ENCODE measurements around the gene CFL2. TPM values are rescaled to one million over a fixed set of nuclear protein-coding genes. Genes with fewer than 3 reads are reported as not detected.

The CFL2 gene
- total RNA-seq, 4 donors from 2014 or later: 35.3 to 69.4 (median 67.4) TPM

GRCh38 chr14:34684578-34684977, 29.8 kb downstream of the CFL2 start:
- no peak for ATAC-seq (ENCODE audit: low FRiP score)
- no peak for TF ChIP-seq CTCF (IDR thresholded peaks at IDR 0.05)
- DNase-seq (ENCODE audit: low spot score): no peak

GRCh38 chr14:34682787-34683321, 31.5 kb downstream of the CFL2 start:
- no peak for TF ChIP-seq CTCF (IDR thresholded peaks at IDR 0.05)

GRCh38 chr14:34680806-34681479, 33.5 kb downstream of the CFL2 start:
- TF ChIP-seq CTCF (IDR thresholded peaks at IDR 0.05): no peak
- DNase-seq (ENCODE audit: low spot score) (no peak), ATAC-seq (ENCODE audit: low FRiP score) (no peak)

More at GRCh38 chr14:34682787-34683321, 31.5 kb downstream of the CFL2 start:
- ATAC-seq (ENCODE audit: low FRiP score) (no peak), DNase-seq (ENCODE audit: low spot score) (no peak)

GRCh38 chr14:34678735-34679134, 35.7 kb downstream of the CFL2 start:
- TF ChIP-seq CTCF (IDR thresholded peaks at IDR 0.05): no peak
- ATAC-seq (ENCODE audit: low FRiP score): no peak
- DNase-seq (ENCODE audit: low spot score): no peak

- ATAC-seq (ENCODE audit: low FRiP score) (no peak), DNase-seq (ENCODE audit: low spot score) (no peak)
- TF ChIP-seq CTCF (IDR thresholded peaks at IDR 0.05): no peak
Observed at GRCh38 chr14:34678306-34678705, 36.1 kb downstream of the CFL2 start.

GRCh38 chr14:34676516-34677211, 37.7 kb downstream of the CFL2 start:
- DNase-seq (ENCODE audit: low spot score) (no peak), ATAC-seq (ENCODE audit: low FRiP score) (no peak)
- no peak for TF ChIP-seq CTCF (IDR thresholded peaks at IDR 0.05)
